ENCODE results near the gene UBA1.

DNA sequence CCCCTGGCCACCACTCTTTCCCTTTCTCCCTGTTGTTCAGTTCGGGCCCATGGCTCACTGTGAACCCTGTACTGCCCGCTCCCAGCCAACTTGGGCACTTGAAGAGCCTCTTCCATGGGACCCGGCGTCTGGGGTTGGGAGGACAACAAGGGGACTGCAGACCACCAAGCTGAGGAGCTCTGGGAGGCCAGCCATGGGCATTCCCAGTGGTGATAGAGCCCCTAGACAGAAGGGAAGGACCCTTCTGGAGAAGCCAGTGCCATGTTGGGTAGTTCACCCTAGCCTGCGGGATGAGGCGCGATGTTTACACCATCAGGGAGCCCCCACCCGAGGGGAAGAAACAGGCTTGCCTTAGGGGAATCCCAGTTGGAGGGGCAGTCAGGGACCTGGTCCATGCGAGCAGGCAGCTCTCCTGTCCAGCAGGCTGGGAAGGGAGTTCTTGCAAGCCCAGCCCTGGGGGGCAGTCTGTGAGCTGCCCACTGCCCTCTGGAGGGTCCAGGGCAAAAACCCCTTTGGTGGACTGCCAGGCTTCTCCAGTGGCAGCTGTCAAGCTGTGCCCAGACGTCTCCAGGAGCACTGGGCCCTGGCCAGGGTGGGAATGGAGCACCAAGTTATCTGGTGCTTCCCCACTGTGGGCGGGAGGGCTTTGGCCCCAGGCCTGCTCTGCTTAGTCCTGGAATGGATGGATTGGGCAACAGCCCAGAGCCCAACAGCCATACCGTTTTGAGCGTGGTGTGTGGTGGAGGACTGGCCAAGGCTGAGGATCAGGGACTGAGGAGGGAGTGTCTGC, 23.7 kb upstream of the UBA1 start:
- TF ChIP-seq GABPA (IDR thresholded peaks at IDR 0.05; ENCODE audit: borderline replicate concordance, insufficient read depth, low read length) (no peak), ZNF274 (IDR thresholded peaks at IDR 0.05; ENCODE audit: borderline replicate concordance, extremely low read depth, low read length) (no peak), JUN (IDR thresholded peaks at IDR 0.05; ENCODE audit: low read depth, low read length) (no peak), CEBPB (IDR thresholded peaks at IDR 0.05; ENCODE audit: low read depth, low read length) (no peak), RXRA (IDR thresholded peaks at IDR 0.05; ENCODE audit: insufficient read depth, low read depth, low read length) (no peak), EGR1 (IDR thresholded peaks at IDR 0.05; ENCODE audit: borderline replicate concordance, low read depth, low read length) (no peak), POLR2AphosphoS5 (IDR thresholded peaks at IDR 0.05; ENCODE audit: low read depth, low read length) (no peak), SUZ12 (IDR thresholded peaks at IDR 0.05; ENCODE audit: low read length) (no peak)
- TF ChIP-seq, protein P1, sequence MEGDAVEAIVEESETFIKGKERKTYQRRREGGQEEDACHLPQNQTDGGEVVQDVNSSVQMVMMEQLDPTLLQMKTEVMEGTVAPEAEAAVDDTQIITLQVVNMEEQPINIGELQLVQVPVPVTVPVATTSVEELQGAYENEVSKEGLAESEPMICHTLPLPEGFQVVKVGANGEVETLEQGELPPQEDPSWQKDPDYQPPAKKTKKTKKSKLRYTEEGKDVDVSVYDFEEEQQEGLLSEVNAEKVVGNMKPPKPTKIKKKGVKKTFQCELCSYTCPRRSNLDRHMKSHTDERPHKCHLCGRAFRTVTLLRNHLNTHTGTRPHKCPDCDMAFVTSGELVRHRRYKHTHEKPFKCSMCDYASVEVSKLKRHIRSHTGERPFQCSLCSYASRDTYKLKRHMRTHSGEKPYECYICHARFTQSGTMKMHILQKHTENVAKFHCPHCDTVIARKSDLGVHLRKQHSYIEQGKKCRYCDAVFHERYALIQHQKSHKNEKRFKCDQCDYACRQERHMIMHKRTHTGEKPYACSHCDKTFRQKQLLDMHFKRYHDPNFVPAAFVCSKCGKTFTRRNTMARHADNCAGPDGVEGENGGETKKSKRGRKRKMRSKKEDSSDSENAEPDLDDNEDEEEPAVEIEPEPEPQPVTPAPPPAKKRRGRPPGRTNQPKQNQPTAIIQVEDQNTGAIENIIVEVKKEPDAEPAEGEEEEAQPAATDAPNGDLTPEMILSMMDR (IDR thresholded peaks at IDR 0.05; ENCODE audit: control extremely low read depth in 1 of 3, insufficient read depth in 1 of 3, low read depth in 1 of 3, low read length in 3 of 3): no peak
- TF ChIP-seq, protein P2, sequence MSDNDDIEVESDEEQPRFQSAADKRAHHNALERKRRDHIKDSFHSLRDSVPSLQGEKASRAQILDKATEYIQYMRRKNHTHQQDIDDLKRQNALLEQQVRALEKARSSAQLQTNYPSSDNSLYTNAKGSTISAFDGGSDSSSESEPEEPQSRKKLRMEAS (IDR thresholded peaks at IDR 0.05): no peak

Measured in H1 (cell line).